NCI-H510A treated with DMSO at 0.1 percent for 48 hours (cell line): ENCODE results near the gene ATXN10.

ENCODE experiments used
- DNase-seq: peaks from one replicate; lab custom pipeline; 2025; lab: John Stamatoyannopoulos, UW

ATXN10 gene

GRCh38 chr22:45758603-45759002 is 87.0 kb downstream of the ATXN10 start:
- no peak for DNase-seq

GRCh38 chr22:45760682-45761081 is 89.0 kb downstream of the ATXN10 start:
- DNase-seq: no peak

GRCh38 chr22:45762545-45763235 is 91.1 kb downstream of the ATXN10 start:
- no peak for DNase-seq

GRCh38 chr22:45763236-45763624 is 91.6 kb downstream of the ATXN10 start:
- no peak for DNase-seq

GRCh38 chr22:45768490-45768889 is 96.9 kb downstream of the ATXN10 start:
- no peak for DNase-seq

GRCh38 chr22:45769569-45770210 is 98.1 kb downstream of the ATXN10 start:
- DNase-seq: no peak

- DNase-seq: no peak
Measured at GRCh38 chr22:45770506-45770905, 98.9 kb downstream of the ATXN10 start.

GRCh38 chr22:45771057-45771456 is 99.4 kb downstream of the ATXN10 start:
- no peak for DNase-seq

GRCh38 chr22:45771711-45772110 is 100.1 kb downstream of the ATXN10 start:
- DNase-seq: no peak

GRCh38 chr22:45772743-45773142 is 101.1 kb downstream of the ATXN10 start:
- no peak for DNase-seq

- DNase-seq: no peak
Measured at GRCh38 chr22:45774001-45774670, 102.5 kb downstream of the ATXN10 start.

- no peak for DNase-seq
Measured at GRCh38 chr22:45775062-45775461, 103.4 kb downstream of the ATXN10 start.

- no peak for DNase-seq
Measured at GRCh38 chr22:45775569-45776312, 104.1 kb downstream of the ATXN10 start.

- DNase-seq: no peak
Measured at GRCh38 chr22:45776313-45776585, 104.6 kb downstream of the ATXN10 start.

- no peak for DNase-seq
Measured at GRCh38 chr22:45777046-45777851, 105.6 kb downstream of the ATXN10 start.

GRCh38 chr22:45777852-45778375 is 106.3 kb downstream of the ATXN10 start:
- DNase-seq: no peak

GRCh38 chr22:45781459-45781858 is 109.8 kb downstream of the ATXN10 start:
- no peak for DNase-seq

GRCh38 chr22:45781966-45782365 is 110.3 kb downstream of the ATXN10 start:
- no peak for DNase-seq

GRCh38 chr22:45783021-45783420 is 111.4 kb downstream of the ATXN10 start:
- no peak for DNase-seq

- DNase-seq: no peak
Measured at GRCh38 chr22:45783690-45784089, 112.1 kb downstream of the ATXN10 start.

GRCh38 chr22:45784357-45785277 is 113.0 kb downstream of the ATXN10 start:
- no peak for DNase-seq
